Lung (tissue), 12 donors: Measurements from ENCODE around the gene FOXD1. TPM values are rescaled to one million over a fixed set of nuclear protein-coding genes. Genes with fewer than 3 reads are reported as not detected.

Experiments
- ATAC-seq: fragments of 200-7000 bp; cut with Tn5 transposase; one replicate; pipeline ENCODE4 v1.9.1; 2020; ENCODE audit warnings: moderate number of reproducible peaks; ENCODE audit not compliant: insufficient read depth, low FRiP score
- DNase-seq, 3 donors: peaks; one replicate each; pipeline ENCODE4 v3.0.0-alpha.2; 2013 to 2017
- H3K27ac ChIP-seq, 2 donors: one replicate each; pipeline ENCODE4 v1.5.1; 2013; ENCODE audit warnings: mild to moderate bottlenecking in 2 of 2, moderate library complexity in 2 of 2, control low read depth in 1 of 2, inconsistent platforms in 1 of 2, low read depth in 1 of 2, low read length in 1 of 2
- H3K27me3 ChIP-seq, 3 donors: one replicate each; pipeline ENCODE4 v1.5.1; 2013; ENCODE audit warnings: low read length in 2 of 3; ENCODE audit not compliant: control insufficient read depth in 3 of 3, insufficient read depth in 3 of 3
- H3K36me3 ChIP-seq, 4 donors: one replicate each; pipeline ENCODE4 v1.5.1; 2013; ENCODE audit warnings: low read length in 4 of 4, mild to moderate bottlenecking in 1 of 4, moderate library complexity in 1 of 4; ENCODE audit not compliant: control insufficient read depth in 4 of 4, insufficient read depth in 4 of 4
- H3K4me1 ChIP-seq, 5 donors: one replicate each; pipeline ENCODE4 v1.5.1; 2013; ENCODE audit warnings: low read length in 5 of 5, mild to moderate bottlenecking in 2 of 5, moderate library complexity in 1 of 5; ENCODE audit not compliant: control insufficient read depth in 5 of 5, insufficient read depth in 5 of 5
- H3K4me3 ChIP-seq: one replicate; pipeline ENCODE4 v1.5.1; 2013; ENCODE audit warnings: mild to moderate bottlenecking, control low read depth, moderate library complexity
- H3K9ac ChIP-seq, 2 donors: one replicate each; pipeline ENCODE4 v1.5.1; 2013; ENCODE audit warnings: low read length in 2 of 2, control low read depth in 1 of 2; ENCODE audit not compliant: insufficient read depth in 1 of 2
- H3K9me3 ChIP-seq, 4 donors: one replicate each; pipeline ENCODE4 v1.5.1; 2013; ENCODE audit warnings: low read length in 3 of 4, mild to moderate bottlenecking in 1 of 4, moderate library complexity in 1 of 4; ENCODE audit not compliant: control insufficient read depth in 4 of 4, insufficient read depth in 3 of 4
- WGBS, 2 donors: extraction: QIAGEN DNeasy Blood & Tissue Kit; methylation state at CpG; one replicate each; pipeline ENCODE4 v1.1.7; 2013; 5-methylcytosine and 5-hydroxymethylcytosine counted together
- polyA plus RNA-seq, 2 donors: library from polyadenylated mRNA; stranded (reverse); fragments of 200-250 nt; gene quantifications; one replicate each; pipeline ENCODE4 v1.2.1, GENCODE V29; 2013
- total RNA-seq, 2 donors: library from RNA; depleted of rRNA in 1 of 2; stranded (reverse); fragments of >200 nt in 1 of 2; gene quantifications; one replicate each; pipeline ENCODE4 v1.2.1, GENCODE V29; 2014 to 2021
- TF ChIP-seq, protein P1 (sequence below): IDR thresholded peaks from 2 replicates; pipeline ENCODE4 v1.5.1; 2012; ENCODE audit warnings: mild to moderate bottlenecking; ENCODE audit errors: control extremely low read depth, extremely low read depth
- donor health status: control.
- donor health status: control.
- donor health status: Bipolar disorder and iron deficiency.
- donor health status: healthy.
- donor health status: DM: yes; HTN: yes; CAD: no.

The FOXD1 gene
- total and polyA plus RNA-seq, 4 donors: 0.20 to 0.46 (median 0.29) TPM

GRCh38 chr5:73450672-73451223 lies 2.2 kb upstream of the FOXD1 start:
- ATAC-seq: no peak
- TF ChIP-seq, protein P1, sequence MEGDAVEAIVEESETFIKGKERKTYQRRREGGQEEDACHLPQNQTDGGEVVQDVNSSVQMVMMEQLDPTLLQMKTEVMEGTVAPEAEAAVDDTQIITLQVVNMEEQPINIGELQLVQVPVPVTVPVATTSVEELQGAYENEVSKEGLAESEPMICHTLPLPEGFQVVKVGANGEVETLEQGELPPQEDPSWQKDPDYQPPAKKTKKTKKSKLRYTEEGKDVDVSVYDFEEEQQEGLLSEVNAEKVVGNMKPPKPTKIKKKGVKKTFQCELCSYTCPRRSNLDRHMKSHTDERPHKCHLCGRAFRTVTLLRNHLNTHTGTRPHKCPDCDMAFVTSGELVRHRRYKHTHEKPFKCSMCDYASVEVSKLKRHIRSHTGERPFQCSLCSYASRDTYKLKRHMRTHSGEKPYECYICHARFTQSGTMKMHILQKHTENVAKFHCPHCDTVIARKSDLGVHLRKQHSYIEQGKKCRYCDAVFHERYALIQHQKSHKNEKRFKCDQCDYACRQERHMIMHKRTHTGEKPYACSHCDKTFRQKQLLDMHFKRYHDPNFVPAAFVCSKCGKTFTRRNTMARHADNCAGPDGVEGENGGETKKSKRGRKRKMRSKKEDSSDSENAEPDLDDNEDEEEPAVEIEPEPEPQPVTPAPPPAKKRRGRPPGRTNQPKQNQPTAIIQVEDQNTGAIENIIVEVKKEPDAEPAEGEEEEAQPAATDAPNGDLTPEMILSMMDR: no peak

DNA sequence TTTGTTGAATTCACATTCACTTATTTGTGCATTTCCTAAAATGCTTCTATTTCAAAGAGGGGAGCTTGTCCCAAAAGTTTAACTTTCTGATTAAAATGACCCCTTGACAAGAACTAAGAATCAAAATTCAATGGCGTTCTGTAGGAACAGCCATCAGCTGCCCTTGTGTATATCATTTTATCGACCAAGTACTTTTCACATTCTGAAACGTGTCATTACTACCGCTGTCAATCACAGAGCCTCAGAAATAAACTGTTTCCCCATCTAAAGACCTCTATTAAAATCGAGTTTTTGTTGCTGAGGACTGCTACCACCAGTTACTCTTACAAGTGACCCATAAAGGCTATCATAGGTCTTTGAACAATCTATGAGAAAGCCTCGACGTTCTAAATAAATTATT lies 1.6 kb upstream of the FOXD1 start:
- no peak overlapping the region for H3K4me3 ChIP-seq
- no peak overlapping the region for H3K27ac ChIP-seq
- H3K27me3 ChIP-seq: peaks cover 21 to 79% (median 72%) of the 10 kb centered on the region in 3 donors
- WGBS, 2 donors: 10% methylated on average over 7 of the region's 7 CpGs
- ATAC-seq (no peak), DNase-seq (no peak)
- peaks cover 0 to 17% (median 4%) of the 10 kb centered on the region in 5 donors for H3K4me1 ChIP-seq
- TF ChIP-seq, protein P1: no peak
- H3K9me3 ChIP-seq: peaks cover 0 to 2% (median 0%) of the 10 kb centered on the region in 4 donors
- no peaks in the 10 kb centered on the region for H3K36me3 ChIP-seq
- no peak overlapping the region for H3K9ac ChIP-seq

More at GRCh38 chr5:73450672-73451223, 2.2 kb upstream of the FOXD1 start:
- no peak overlapping the region for H3K9ac ChIP-seq
- H3K9me3 ChIP-seq: peaks cover 0 to 2% (median 0%) of the 10 kb centered on the region in 4 donors
- peaks cover 0 to 17% (median 4%) of the 10 kb centered on the region in 5 donors for H3K4me1 ChIP-seq
- no peak overlapping the region for H3K27ac ChIP-seq
- H3K4me3 ChIP-seq: no peak overlapping the region
- H3K27me3 ChIP-seq: peaks cover 21 to 79% (median 66%) of the 10 kb centered on the region in 3 donors
- WGBS, 2 donors: 8 to 10% methylated on average over 27 of the region's 27 CpGs
- H3K36me3 ChIP-seq: no peaks in the 10 kb centered on the region
- DNase-seq: peak; percentile 44 to 71 (median 62)

DNA sequence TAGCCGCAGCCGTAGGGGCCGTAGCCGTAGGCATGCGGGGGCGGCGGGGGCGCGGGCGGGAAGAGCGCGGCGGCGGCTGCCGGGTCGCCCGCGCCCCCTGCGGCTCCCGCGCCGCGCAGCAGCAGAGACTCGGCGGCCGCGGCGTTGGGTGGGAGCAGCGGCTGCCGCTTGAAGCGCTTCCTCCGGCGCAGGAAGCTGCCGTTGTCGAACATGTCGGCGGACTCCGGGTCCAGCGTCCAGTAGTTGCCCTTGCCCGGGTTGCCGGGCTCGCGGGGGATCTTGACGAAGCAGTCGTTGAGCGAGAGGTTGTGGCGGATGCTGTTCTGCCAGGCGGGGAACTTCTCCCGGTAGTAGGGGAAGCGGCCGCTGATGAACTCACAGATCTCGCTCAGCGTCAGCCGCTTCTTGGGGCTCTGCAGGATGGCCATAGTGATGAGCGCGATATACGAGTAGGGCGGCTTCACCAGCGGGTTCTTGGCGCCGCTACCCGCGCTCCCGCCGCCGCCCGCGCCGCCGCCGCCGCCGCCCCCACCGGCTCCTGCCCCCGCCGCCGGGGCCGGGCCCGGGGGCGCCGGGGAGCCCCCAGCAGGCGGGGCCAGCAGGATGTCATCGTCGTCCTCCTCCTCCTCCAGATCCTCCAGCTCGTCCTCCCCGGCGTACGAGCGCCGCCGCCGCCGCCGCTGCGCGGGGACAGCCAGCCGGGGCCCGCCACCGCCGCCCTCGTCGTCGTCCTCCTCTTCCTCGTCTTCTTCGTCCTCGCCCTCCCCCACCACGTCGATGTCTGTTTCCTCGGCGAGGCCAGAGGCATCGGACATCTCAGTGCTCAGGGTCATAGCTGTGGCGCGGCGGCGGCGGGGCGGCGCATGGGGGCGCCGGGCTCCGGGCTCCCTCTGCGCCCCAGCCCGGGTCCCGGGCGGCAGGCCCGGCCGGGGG lies 781 bp downstream of the FOXD1 start:
- no peaks in the 10 kb centered on the region for H3K36me3 ChIP-seq
- peaks cover 9 to 83% (median 79%) of the 10 kb centered on the region in 3 donors for H3K27me3 ChIP-seq
- TF ChIP-seq, protein P1: no peak
- ATAC-seq: no peak
- H3K9ac ChIP-seq: no peak overlapping the region
- no peak overlapping the region for H3K27ac ChIP-seq
- peaks cover 0 to 8% (median 0%) of the 10 kb centered on the region in 4 donors for H3K9me3 ChIP-seq
- 1 to 2% methylated on average over 49 to 127 of the region's 127 CpGs for WGBS, 2 donors
- peak overlapping the region; percentile 43 for H3K4me3 ChIP-seq
- peak; percentile 57 to 68 (median 59) for DNase-seq
- H3K4me1 ChIP-seq: peaks cover 0 to 17% (median 4%) of the 10 kb centered on the region in 5 donors
